CD4-positive, alpha-beta T cell treated with Interleukin-2 at 100 ng/mL for 4 hours (primary cell): ENCODE measurements around the gene SH3TC1.

Experiments
- DNase-seq: peaks from one replicate; pipeline ENCODE4 v3.0.0-alpha.2; 2020; ENCODE audit warnings: low spot score

Gene SH3TC1

GRCh38 chr4:8277356-8278008 lies 78.4 kb downstream of the SH3TC1 start:
- DNase-seq, result no peak

- DNase-seq, result no peak
These were observed 78.9 kb downstream of the SH3TC1 start for GRCh38 chr4:8278009-8278395.

GRCh38 chr4:8278421-8279287 lies 79.6 kb downstream of the SH3TC1 start:
- no peak for DNase-seq

GRCh38 chr4:8279321-8280157 lies 80.4 kb downstream of the SH3TC1 start:
- DNase-seq, result no peak

- DNase-seq, result no peak
These were observed 81.2 kb downstream of the SH3TC1 start for GRCh38 chr4:8280158-8280875.

GRCh38 chr4:8280876-8281440 lies 81.9 kb downstream of the SH3TC1 start:
- DNase-seq, result no peak

- no peak for DNase-seq
These were observed 82.5 kb downstream of the SH3TC1 start for GRCh38 chr4:8281519-8282133.

GRCh38 chr4:8282134-8282641 lies 83.1 kb downstream of the SH3TC1 start:
- no peak for DNase-seq

- no peak for DNase-seq
These were observed 83.7 kb downstream of the SH3TC1 start for GRCh38 chr4:8282742-8283141.

GRCh38 chr4:8283161-8283560 lies 84.1 kb downstream of the SH3TC1 start:
- DNase-seq, result no peak

GRCh38 chr4:8283631-8284121 lies 84.6 kb downstream of the SH3TC1 start:
- no peak for DNase-seq

GRCh38 chr4:8284391-8284790 lies 85.3 kb downstream of the SH3TC1 start:
- DNase-seq, result no peak

- no peak for DNase-seq
These were observed 86.3 kb downstream of the SH3TC1 start for GRCh38 chr4:8285143-8285975.

GRCh38 chr4:8285976-8286718 lies 87.1 kb downstream of the SH3TC1 start:
- no peak for DNase-seq

- no peak for DNase-seq
These were observed 87.7 kb downstream of the SH3TC1 start for GRCh38 chr4:8286719-8287342.

GRCh38 chr4:8287343-8288280 lies 88.5 kb downstream of the SH3TC1 start:
- no peak for DNase-seq

GRCh38 chr4:8289151-8289750 lies 90.2 kb downstream of the SH3TC1 start:
- DNase-seq, result no peak
